Measurements from ENCODE around the gene LHFPL2.

LHFPL2 gene

DNA sequence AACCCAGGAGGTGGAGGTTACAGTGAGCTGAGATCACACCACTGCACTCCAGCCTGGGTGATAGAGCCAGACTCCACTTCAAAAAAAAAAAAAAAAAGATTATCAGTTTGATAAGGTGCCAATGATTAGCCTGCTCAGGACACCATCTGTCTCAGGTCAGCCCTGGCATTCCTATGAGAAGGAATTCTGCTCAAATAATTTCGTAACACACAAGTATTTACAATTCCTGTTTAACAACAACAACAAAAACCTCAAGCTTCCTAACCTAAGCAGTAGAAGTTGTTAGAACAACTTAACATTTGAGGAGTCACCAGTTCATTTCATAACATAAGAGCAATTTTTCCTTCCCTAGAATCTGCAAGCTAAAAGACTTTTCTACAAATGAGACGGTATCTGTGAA is 85.0 kb downstream of the LHFPL2 start:
- DNase-seq, result no peak

DNA sequence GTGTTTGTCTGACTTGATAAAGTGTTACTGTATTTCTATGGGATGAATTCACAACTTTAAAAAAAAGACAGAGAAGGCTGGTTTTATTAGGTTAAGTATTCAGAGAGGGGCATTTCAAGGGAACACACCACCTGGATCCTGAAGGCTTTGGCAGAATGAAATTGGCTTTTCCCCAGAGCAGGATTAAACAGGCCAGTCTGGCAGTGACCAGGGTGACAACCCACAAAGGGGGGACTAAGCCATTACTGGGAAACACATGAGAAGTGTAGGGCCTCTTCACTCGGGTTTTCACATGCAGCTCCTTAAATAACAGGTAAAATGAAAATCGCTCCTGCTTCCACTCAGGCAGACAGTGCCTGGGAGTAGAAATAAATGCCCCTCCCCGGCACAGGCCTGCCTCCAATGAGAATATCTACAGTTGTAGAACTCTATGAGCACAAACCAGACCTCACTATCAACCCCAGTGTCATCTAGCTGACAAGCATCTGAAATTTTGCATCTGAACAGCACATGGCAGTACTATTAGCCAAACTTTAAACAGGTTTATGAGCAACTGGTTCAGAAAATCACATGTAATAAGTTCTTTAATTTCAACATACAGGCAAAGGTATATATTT is 85.8 kb downstream of the LHFPL2 start:
- no peak for DNase-seq

DNA sequence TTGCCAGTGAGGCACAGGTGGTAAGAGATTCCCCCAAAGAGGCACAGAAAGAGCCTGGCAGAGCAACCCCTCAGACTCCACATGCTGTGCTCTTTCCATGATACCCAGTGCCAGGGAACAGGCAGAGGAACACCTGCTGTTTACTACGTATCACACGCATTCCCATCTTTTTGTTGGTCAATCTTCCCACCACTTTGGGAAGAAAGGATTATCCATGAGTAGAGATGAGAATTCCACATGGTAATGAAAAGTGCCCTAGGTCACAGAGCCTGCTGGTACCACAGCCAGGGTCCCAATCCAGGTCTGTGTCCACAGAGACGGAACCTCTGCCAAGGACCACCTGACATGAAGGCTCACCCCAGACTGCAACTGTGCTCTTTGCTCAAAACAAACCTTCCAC is 86.6 kb downstream of the LHFPL2 start:
- DNase-seq, result no peak

DNA sequence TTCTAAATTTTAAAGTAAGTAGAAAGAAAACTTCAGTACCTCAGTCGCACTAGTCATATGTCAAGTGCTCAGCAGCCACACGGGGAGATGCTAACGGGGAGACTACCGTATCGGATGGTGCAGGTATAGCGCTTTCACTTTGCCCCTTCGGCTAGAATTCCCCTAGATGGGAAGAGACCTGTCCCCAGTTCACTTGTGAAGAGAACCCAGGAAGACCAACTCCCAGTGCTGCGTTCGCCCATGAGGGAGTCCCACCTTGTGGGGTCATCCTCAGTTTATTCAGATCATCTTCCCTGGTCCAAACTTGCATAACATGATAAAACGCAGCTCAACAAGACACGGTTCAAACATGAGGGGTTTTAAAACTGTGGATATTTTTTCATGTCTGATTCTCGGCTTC is 87.3 kb downstream of the LHFPL2 start:
- DNase-seq, result no peak

DNA sequence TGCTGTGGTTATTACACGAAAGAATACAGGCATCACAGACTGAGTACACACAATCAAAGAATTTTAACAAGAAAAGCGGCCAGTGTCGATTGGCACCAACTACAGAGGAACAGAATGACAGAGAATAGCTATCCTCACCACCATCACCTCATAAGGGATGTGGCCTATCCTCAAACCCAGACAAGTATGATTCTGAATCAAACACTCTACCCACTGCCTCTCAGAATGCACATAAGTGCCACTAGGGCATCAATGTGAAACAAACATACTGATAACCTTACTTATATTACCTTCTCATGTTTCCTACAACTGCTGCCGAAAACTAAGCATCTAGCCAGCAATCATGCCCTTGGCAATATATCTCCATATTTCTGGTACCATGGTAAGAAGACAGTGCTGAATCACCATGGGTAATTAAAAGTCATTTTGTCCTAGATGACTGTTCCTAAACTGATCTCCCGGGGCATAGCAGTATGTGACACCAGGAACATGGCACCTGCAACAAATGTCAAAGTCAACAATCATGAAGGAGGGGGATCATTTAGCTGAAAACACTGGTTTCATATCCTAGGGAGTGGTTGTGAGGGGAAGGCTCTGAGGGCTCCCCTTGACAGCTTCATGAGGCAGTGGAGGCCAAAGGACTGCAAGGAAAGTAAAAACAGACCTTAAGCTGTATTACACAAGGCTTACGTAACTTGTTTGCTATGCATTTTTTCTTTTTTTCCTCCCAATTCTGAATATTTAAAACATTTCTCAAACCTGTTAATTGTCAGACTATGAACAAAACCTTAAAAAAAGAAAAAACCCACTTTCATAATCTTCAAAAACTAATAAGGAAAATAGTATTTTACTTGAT is 88.3 kb downstream of the LHFPL2 start:
- DNase-seq, result no peak

DNA sequence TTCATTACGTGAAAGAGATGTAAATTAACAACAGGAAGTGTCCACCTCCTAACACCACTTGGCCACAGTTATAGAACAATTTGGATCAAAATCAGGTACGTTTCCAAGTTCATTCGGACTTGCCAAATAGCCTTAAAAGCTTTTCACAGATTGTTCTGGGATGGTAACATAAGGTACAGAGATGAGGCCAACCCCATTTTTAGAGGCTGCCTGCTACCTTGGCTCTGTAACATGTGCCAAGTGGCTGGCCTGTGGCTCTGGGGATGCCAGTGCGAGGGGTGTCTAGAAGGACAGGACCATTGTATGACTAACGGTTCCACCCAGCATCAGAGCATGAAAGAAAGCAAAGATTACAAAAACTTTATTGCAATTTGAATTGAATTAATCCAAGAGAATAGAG is 91.0 kb downstream of the LHFPL2 start:
- DNase-seq, result no peak

DNA sequence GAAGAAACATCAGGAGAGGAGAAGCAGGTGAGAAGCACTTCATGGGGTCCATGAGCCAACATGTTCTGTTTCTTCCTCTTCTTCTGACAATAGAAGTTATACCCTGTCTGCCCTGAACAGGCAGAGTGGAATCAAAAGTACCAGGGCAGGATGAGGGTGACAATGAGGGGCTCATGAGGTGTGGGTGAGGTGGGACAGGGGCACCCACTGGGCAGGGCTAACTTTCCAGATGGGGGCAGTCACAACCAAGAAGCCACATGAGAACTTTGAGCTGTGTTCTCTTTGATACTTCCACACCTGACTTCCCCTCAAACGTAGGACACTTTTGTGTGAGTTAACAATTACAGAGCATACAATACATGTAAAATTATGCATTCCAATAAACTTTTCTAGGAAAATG is 92.7 kb downstream of the LHFPL2 start:
- DNase-seq, result no peak

DNA sequence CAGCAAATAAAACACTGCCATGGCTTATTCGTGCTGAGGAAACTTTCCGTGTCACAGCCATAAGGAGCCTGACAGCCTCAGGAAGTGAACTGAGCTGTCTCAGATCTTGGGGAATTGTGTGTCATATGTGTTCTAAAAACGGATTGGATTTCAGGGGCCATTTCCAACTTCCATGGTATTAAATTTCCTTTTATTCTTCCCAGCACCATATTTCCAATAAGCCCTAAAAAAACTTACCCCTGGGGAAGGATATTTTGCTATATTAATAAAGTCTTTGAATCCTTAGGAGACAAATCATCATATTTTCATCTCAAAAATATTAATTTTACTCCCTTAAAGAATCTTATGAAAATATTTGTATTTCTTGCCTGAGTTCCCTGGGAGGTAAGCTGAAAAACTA is 93.9 kb downstream of the LHFPL2 start:
- DNase-seq, result no peak

DNA sequence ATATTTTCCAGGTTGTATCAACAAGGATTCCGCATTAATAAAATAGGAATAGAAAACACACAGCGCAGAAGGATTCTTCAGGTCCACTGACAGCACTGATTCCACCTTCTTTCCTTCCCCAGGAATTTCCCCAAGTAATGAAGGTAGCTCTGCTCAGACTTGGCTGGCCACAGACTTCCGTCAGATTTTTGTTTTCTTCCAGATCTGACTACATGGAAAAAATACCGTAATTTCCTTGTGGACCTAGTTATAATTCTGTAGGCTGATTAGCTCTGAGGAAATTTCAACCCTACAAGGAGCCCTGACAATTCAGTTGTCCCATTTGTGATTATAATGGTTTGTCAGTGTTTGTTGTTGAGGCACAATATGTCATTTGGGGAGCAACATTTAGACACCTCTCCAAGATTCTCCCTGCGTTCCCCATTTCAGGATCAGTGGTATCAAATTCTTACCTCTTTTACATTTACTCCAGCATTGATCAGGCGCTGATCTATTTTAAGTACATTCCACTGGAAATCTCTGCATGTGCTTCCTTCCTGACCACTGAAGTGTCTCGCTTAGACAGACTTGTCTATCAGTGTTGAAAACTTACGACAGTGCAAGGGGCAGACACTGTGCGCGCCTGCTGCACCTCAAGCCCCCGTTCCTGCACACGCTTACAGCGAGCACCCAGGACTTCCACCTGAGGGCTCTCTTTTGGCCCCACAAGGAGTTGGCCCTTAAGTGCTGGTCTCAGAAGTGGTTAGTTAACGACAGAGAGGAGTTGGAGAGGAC is 94.8 kb downstream of the LHFPL2 start:
- DNase-seq, result no peak

DNA sequence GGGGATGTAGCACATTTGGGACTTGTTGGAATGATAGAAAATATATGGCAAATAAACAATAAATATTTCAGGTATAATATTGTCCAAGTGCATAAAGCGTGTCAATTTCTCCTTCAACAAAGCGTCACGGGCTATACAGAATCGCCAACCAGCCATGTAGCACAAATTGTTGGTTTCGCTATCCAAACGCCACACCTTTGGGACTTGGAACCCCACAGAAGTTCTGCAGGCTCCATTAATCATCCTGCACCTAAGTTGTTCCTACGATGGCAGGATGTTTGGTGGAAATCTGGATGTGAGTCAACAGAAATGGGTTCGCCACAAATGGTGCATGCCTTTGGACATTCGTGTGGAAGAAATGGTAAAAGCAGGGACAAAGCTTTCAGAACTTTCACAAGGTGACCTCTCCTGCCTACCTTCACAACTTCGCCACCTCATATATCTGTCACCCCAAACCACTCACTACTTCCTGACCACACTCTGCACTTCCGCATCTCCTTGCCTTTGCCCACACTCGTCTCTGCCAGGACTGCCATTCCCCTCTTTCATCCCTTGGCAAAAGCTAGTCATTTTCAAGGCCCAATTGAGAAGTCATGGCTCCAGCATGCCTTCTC is 95.7 kb downstream of the LHFPL2 start:
- no peak for DNase-seq

DNA sequence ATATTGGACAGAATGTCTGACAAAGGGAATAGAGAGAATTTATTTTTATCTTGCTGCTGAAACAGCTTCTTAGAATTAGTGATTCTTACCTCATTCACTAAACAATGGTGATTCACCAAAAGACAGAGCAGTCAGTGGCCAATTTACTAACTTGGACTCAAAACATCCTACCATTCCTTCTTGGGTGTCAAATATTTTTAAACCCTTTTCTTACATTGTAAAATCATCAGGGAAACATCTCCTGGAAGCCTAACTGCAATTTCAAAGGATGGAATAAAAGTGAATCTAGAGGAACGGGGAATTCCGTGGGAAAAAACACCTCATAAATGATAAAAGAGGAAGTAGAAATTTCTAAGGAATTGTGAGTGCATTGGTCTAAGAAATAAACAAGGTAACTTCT is 97.7 kb downstream of the LHFPL2 start:
- DNase-seq, result no peak

DNA sequence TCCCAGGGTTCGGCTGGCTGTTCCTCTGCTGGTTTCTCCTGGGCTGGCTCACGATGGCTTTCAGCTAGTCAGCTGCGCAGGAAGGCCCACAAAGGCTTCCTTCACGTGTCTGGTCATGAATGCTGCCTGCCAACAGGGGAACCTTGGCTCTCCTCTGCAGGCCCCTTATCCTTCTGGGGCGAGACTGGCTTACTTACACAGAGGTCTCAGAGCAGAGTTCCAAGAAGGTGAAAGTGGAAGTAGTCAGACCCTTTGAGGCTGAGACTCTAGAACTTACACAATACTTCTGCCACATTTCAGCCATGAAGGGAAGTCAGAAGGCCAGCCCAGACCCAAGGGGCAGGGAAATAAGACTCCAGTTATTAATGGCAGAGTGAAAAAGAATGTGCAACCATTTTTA is 99.5 kb downstream of the LHFPL2 start:
- no peak for DNase-seq

DNA sequence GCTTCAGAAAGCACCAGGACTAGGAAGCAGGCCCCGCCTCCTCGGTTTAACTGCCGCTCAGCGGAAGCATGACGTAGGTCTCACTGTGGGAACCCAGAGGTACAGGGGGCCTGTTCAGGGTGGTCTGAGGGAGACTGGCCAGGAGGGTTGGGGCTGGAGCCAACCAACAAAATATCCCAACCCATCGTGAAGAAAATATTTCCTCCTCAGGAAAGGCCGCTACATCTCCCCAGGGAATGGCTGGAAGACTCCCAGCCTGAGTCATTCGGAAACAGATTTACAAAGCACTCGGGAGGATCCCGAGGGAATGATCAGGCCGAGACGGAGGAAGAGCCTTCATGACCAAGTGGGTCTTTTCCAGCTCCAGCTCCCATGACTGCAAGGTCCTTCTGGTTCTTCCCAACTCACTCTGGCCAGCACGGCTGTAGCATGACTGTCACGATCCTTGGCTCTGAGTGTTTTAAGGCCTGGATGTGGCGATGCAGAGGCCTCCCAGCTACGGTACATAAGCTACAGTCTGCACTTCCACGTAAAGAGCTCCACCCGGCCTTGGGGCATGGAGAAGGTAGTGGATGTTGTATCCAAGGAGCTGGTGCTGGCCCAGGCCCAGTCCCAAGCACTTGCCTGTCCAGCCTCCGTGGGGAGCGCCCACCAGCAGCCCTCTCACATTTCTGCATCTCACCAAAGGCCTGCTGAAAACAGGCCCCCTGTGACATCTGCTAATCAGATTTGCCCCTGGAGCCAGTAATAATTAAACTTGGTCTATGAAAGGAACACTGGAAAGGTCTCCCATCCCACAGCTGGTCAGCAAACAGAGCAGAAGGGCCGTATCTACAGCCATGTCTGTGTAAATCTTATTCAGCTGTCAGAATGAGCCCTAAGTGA is 100.6 kb downstream of the LHFPL2 start:
- DNase-seq, result no peak

DNA sequence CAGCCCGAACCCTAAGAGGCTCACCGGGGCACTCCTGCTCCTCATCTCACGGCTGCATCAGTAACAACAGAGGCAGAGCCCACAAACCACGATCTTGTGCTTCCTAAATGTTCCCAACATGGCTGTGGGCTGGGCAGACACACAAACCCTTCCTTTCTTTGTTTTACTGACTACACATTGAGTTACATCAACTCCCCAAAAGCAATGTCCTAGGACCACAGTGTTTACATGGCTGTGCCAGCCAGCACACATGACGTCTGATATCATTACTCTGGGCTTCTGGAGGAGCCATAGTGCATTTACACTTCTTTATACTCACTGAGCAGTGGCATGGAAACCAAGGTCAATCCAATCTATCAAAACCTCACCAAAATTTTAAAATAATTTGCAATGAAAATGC is 101.4 kb downstream of the LHFPL2 start:
- no peak for DNase-seq

DNA sequence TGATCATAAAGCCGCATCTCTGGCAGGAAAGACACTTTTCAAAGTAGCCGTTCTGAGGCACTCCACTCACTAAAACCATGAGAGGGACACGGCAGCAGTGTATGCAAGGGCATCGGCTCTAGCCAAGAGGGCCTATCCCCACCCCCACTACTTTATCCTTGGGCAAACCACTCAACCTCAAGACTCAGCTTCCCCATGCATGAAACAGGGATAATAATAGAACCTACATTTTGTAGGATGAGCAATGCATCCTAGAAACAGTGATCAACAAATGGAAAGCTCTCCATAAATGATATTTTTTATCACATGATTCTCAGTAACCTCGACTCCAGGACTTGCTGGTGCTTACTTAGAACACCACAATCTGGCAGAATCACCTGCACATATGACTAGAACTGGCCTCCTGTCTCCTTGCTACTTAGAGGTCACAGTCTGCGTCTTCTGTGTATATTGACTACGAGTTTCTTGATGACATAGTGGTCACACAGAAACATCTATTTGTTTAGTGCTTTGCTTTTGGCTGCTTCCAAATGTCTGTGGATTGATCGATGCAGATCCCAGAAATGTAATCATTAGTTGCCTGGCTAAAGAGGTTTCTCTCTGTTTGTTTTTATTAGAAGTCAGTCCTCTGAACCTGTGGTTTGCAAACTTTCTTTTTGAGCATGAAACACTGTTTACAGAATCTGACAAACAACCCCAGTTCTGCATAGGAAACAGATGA is 102.1 kb downstream of the LHFPL2 start:
- DNase-seq, result no peak

DNA sequence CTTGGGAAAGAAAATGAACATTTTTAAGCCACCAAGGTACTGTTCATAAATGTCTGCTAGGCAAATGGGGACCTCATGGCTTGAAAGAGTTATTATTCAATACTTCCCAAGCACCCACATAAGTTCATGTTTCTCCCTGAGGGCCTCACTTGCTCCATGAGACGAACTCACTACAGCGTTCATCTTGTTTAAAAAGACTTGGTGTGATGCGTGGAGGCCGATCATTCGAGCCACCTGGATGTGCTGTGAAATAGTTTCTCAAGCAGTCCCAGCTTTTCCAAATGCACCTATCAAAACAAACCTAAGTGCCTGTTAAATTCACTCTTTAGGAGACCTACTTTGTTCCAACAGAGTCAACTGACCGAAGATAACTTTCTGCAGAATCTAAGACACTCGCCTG is 103.2 kb downstream of the LHFPL2 start:
- DNase-seq, result no peak

DNA sequence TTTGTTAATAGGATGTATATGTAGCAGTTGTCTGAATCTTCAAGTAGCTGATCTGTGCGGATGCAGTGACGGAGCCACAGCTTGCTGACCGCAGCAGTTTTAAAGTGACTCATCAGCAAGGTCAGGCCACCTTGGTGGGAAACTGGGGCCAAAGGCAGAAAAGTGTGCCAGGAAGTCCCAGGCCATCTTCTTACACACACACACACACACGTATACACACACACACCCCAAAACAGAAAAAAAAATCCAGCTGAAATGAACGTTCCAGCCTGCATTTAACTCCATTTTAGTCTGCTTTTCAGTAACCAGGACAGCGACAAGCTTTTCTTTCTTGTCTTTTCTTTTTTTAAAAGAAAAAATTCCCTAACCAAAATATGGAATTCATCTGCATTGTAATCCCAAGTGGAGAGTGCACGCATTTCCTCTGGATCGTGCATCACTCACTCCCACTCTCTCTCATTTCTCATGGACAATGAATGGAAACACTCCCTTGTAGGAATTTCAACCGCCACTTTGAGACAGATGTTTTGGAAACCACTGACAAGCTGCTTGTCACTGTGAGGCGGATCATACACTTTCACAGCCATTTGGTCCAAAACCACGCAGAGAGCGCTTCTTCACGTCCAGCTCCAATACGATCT is 103.9 kb downstream of the LHFPL2 start:
- DNase-seq, result no peak

DNA sequence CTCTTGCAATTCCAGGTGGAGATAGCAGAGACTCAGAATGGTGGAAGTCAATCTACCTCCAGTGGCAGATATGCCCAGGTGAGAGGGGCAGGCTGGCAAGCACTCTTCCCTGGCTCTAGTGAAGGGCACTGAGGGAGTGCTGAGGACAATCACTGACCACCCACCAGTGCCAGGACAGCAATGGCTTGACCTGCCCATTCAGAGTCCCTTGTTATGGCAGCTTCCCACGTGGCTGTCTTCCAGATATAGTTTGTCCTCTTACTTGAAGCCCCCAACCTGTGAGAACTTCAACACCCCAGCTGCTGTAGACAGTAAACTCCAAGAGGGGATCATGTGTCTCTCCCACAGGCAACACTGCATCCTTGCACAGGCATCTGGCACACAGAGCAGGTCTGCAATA is 104.7 kb downstream of the LHFPL2 start:
- DNase-seq, result no peak

DNA sequence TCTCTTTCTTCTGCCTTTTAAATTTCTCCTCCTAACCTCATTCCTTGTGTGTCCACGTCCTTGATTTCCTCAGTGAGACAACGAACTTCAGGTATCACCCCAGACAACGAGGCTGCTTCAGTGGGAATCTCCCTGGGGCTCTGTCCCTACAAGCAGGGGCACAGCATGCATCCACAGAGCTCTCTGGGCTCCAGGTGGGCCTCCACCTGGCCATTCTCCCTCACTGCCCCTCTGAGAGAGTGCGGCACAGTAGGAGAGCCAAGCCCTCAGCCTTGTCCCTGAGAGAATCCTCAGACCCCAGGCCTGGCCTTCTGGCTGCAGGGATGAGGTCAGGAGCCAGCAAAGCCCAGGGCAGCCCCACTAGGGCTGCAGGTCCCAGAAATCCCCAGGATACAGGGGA is 105.3 kb downstream of the LHFPL2 start:
- no peak for DNase-seq

DNA sequence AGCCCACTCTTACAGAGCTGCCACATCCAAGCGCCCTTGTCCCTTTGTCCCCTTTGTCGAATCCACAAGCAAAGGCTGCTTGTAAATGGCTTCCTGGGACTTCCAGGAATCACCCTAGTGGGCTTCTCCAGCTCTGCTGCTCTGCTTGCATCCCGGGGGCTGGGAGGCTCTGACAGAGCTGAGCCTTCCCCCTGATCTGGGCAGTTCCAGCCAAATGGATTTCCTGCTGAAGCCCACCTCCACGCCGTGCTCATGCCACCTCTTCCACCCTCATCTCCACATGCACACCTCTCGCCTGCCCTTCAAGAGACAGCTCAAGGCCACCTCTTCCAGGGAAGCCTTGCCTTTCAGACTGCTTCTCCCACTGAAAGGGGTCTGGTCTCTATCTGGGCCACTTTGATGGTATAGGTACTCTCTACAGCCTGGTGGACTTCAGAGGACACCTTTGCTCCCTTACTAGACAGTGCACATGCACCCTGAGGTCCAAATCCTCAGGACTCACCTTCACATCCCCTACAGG is 106.2 kb downstream of the LHFPL2 start:
- DNase-seq, result no peak

DNA sequence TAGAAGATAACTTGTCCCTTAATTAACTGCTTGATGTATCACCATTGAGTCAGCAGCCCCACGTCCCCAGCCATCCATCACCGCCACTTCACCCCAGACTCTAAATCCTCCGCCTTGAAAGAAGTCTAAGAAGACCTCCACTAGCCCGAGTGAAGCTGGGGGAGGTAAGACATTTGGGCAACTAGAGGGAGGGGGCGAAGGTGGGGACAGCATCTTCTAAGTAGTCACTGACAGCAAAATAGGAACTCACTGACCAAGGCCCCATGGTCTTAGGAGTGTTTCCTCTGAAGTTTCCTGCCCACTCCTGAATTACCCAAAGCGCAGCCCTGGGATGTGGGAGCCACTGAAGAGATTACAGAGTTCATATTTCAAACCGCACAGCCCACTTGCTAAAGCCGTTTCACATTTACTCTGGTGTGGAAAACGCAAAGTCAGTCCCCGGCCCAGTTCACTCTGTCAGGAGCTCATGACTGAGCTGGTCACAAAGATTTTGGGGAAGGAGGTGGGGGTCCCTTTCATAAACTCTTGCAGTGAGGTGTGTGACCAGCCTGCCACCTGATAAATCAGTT is 107.4 kb downstream of the LHFPL2 start:
- DNase-seq, result no peak

Measured in activated T-cell treated with anti-CD3 and anti-CD28 coated beads for 4 hours (primary cell).